HepG2 (cell line): ENCODE data around the gene PFKL. TPM values are rescaled to one million over a fixed set of nuclear protein-coding genes. Genes with fewer than 3 reads are reported as not detected.
A peak's percentile ranks its signal among the peaks of the same experiment; 100 is the strongest.

Experiments
- ATF7-NPFF ChIP-seq: sonication (generic); formaldehyde crosslinking; IDR thresholded peaks from 2 replicates; pipeline ENCODE4 v1.8.1; 2023; ENCODE audit warnings: mild to moderate bottlenecking, low read depth, missing genetic modification reagents, moderate library complexity
- CCDC6 ChIP-seq: sonication (generic); formaldehyde crosslinking; IDR thresholded peaks from 2 replicates; pipeline ENCODE4 v1.8.1; 2022; ENCODE audit warnings: mild to moderate bottlenecking, missing genetic modification reagents, moderate library complexity
- KDM2A ChIP-seq: sonication (generic); formaldehyde crosslinking; IDR thresholded peaks from 2 replicates; pipeline ENCODE4 v1.4.0; 2020; ENCODE audit warnings: low read depth, missing genetic modification reagents, borderline replicate concordance
- NR1H2 ChIP-seq: sonication (generic); formaldehyde crosslinking; IDR thresholded peaks from 2 replicates; pipeline ENCODE4 v1.8.1; 2022; ENCODE audit warnings: low read depth, missing genetic modification reagents, borderline replicate concordance
- RBM22 ChIP-seq: fragments of 200-400 bp; formaldehyde crosslinking; optimal IDR thresholded peaks from 2 replicates; pipeline ENCODE3; 2017; ENCODE audit warnings: mild to moderate bottlenecking, low read length, moderate library complexity
- SP4 ChIP-seq: sonication (generic); formaldehyde crosslinking; IDR thresholded peaks from 2 replicates; pipeline ENCODE4 v1.8.1; 2023; ENCODE audit warnings: mild to moderate bottlenecking, missing genetic modification reagents
- ZNF441 ChIP-seq: sonication (generic); formaldehyde crosslinking; IDR thresholded peaks from 2 replicates; pipeline ENCODE4 v1.7.0; 2021; ENCODE audit warnings: missing genetic modification reagents, borderline replicate concordance
- polyA plus RNA-seq, 8 experiments: library from polyadenylated mRNA; depleted of rRNA in 3 of 8; stranded (reverse) in 7 of 8; unstranded in 1 of 8; fragments of >200 nt; fragmentation: Illumina TruSeq in 4 of 8; extraction: Trizol in 4 of 8; gene quantifications; 2 replicates each; pipeline versions ENCODE4 v1.2.1 to v1.2.3, GENCODE V29; 2011 to 2016; ENCODE audit warnings: low read depth in 4 of 8, missing spikeins in 1 of 8, mixed read lengths in 1 of 8; ENCODE audit not compliant: insufficient read depth in 1 of 8
- total RNA-seq, 5 experiments: library from RNA; depleted of rRNA; stranded (reverse); fragments of >200 nt; fragmentation: Illumina TruSeq; extraction: Trizol; gene quantifications; 2 replicates each; pipeline ENCODE4 v1.2.3, GENCODE V29; 2016; ENCODE audit warnings: low read depth in 1 of 5
- TF ChIP-seq, protein P1 (sequence below): sonication (generic); formaldehyde crosslinking; IDR thresholded peaks from 2 replicates; pipeline ENCODE4 v1.8.1; 2023; ENCODE audit warnings: mild to moderate bottlenecking, missing genetic modification reagents
- TF ChIP-seq, protein P2 (sequence below): sonication (generic); formaldehyde crosslinking; conservative IDR thresholded peaks from 2 replicates; pipeline ENCODE4 v1.8.1; 2023; ENCODE audit warnings: missing genetic modification reagents
- TF ChIP-seq, protein P3 (sequence below): sonication (generic); formaldehyde crosslinking; IDR thresholded peaks from 2 replicates; pipeline ENCODE4 v1.4.0; 2020; ENCODE audit warnings: missing genetic modification reagents, borderline replicate concordance

The PFKL gene
- total and polyA plus RNA-seq, 2 of the 13 experiments (the other 11 are each of a cell fraction or from before 2014, with no cell fraction given) = 92.8 to 106 TPM

DNA sequence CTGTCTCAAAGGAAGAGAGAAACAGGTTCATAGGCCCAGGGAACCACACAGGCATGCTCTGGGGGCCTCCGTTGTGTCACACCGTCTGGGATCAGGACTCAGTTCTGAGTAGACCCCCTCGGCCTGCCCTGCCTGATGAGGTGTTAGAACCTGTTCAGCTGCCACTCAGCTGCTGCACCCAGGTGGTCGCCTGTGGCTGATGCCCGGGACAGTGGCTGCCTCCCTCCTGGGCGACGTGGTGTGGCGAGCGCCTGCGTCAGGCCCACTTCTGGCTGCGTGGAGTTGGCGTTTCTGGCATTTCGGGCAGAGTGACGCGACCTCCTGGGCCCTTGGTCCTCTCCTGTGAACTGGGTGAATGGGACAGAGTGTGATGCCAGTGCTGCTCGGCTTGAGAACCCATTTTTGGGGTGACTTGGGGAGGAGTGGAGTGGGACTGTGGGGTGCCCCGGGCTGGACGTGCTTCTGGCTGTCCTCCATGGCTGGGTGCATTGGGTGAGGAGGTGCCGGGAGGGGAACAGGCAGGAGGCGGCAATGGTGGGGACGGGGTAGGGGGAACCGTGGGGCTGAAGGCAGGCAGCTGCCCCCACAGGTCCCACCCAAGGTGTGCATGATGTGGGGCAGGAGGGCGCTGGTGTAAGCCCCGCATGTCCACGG, 28.5 kb downstream of the PFKL start (continued):
- TF ChIP-seq, protein P1, sequence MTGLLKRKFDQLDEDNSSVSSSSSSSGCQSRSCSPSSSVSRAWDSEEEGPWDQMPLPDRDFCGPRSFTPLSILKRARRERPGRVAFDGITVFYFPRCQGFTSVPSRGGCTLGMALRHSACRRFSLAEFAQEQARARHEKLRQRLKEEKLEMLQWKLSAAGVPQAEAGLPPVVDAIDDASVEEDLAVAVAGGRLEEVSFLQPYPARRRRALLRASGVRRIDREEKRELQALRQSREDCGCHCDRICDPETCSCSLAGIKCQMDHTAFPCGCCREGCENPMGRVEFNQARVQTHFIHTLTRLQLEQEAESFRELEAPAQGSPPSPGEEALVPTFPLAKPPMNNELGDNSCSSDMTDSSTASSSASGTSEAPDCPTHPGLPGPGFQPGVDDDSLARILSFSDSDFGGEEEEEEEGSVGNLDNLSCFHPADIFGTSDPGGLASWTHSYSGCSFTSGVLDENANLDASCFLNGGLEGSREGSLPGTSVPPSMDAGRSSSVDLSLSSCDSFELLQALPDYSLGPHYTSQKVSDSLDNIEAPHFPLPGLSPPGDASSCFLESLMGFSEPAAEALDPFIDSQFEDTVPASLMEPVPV (CRISPR knock-in tag) = no peak
- TF ChIP-seq ZNF441 (CRISPR knock-in tag) (no peak), RBM22 (peak; percentile 12), SP4 (CRISPR knock-in tag) (0 out of 2 replicates have a peak, but pooled peaks have one; percentile 7), CCDC6 (CRISPR knock-in tag) (no peak), NR1H2 (CRISPR knock-in tag) (no peak), KDM2A (CRISPR knock-in tag) (0 out of 2 replicates have a peak, but pooled peaks have one; percentile 17), ATF7-NPFF (no peak)
- TF ChIP-seq, protein P2, sequence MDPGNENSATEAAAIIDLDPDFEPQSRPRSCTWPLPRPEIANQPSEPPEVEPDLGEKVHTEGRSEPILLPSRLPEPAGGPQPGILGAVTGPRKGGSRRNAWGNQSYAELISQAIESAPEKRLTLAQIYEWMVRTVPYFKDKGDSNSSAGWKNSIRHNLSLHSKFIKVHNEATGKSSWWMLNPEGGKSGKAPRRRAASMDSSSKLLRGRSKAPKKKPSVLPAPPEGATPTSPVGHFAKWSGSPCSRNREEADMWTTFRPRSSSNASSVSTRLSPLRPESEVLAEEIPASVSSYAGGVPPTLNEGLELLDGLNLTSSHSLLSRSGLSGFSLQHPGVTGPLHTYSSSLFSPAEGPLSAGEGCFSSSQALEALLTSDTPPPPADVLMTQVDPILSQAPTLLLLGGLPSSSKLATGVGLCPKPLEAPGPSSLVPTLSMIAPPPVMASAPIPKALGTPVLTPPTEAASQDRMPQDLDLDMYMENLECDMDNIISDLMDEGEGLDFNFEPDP (CRISPR knock-in tag) = 0 out of 2 replicates have a peak, but pooled peaks have one; percentile 76
- TF ChIP-seq, protein P3, sequence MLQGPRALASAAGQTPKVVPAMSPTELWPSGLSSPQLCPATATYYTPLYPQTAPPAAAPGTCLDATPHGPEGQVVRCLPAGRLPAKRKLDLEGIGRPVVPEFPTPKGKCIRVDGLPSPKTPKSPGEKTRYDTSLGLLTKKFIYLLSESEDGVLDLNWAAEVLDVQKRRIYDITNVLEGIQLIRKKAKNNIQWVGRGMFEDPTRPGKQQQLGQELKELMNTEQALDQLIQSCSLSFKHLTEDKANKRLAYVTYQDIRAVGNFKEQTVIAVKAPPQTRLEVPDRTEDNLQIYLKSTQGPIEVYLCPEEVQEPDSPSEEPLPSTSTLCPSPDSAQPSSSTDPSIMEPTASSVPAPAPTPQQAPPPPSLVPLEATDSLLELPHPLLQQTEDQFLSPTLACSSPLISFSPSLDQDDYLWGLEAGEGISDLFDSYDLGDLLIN (CRISPR knock-in tag) = no peak
- TF ChIP-seq, all 625 proteins: peak for 13
